ENCODE measurements around the gene FBXO15.

Gene FBXO15

DNA sequence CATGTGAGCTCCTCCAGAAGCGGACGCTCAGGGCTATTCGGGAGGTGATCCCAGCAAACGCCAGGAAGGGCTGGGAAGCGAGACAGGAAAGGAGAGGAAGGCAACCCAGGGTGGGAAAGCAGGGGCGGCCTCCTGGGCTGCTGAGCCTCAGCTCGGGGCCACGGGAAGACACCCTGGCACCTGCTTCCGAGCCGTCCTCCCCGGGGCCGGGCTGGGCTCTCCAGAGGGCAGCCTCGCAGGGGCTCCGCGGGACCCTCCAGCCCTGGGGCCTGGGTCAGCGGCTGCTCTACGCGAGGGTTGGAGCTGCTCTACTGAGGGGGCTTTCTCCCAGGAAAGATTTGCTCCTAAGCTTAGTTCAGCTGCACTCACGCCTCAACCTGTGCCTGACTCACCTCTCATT lies 34.7 kb upstream of the FBXO15 start:
- H3K27me3 ChIP-seq (ENCODE audit: control insufficient read depth, insufficient read depth, low read length, poor library complexity, severe bottlenecking) = no peaks in the 10 kb centered on the region
- H3K27ac ChIP-seq (ENCODE audit: insufficient read depth, low read depth, low read length, poor library complexity, severe bottlenecking) = no peak overlapping the region
- 96 to 97% methylated on average over 19 of the region's 19 CpGs for WGBS, 2 experiments
- no peaks in the 10 kb centered on the region for H3K4me1 ChIP-seq (ENCODE audit: control insufficient read depth, insufficient read depth, low read length)
- no peak overlapping the region for H3K4me3 ChIP-seq (ENCODE audit: insufficient read depth, low read depth, low read length)
- H3K9me3 ChIP-seq (ENCODE audit: control insufficient read depth, low read length) = no peaks in the 10 kb centered on the region
- no peaks in the 10 kb centered on the region for H3K36me3 ChIP-seq (ENCODE audit: control insufficient read depth, insufficient read depth, low read length)

DNA sequence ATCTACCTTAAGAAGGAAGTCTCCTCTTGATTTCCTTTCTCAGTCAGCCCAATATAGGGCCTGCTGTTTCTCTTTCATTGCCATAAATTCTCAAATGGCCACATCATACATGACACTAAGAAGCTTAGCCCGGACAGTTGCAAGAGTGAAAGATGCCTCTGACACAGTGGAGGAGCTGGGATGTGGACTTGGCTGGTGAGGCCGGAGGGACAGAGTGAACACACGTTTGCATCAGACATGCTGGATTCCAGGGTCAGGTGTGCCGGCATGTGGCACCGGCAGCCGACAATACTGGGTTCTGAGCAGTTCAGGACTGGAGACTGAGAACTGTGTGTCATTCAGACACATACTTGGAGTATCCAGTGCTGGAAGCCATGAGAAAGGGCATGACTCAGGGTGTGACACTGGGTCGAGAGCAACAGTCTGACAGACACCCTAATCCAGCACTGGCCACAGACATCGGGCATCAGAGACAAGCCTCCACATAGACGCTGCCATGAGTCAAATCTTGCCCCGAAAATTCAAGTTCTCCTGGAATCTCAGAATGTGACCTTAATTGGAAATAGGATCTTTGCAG lies 32.1 kb upstream of the FBXO15 start:
- H3K36me3 ChIP-seq (ENCODE audit: control insufficient read depth, insufficient read depth, low read length) = no peaks in the 10 kb centered on the region
- 84% methylated on average over 10 of the region's 10 CpGs for WGBS, 2 experiments
- no peak overlapping the region for H3K4me3 ChIP-seq (ENCODE audit: insufficient read depth, low read depth, low read length)
- no peaks in the 10 kb centered on the region for H3K4me1 ChIP-seq (ENCODE audit: control insufficient read depth, insufficient read depth, low read length)
- H3K9me3 ChIP-seq (ENCODE audit: control insufficient read depth, low read length) = no peaks in the 10 kb centered on the region
- no peak overlapping the region for H3K27ac ChIP-seq (ENCODE audit: insufficient read depth, low read depth, low read length, poor library complexity, severe bottlenecking)
- H3K27me3 ChIP-seq (ENCODE audit: control insufficient read depth, insufficient read depth, low read length, poor library complexity, severe bottlenecking) = no peaks in the 10 kb centered on the region

DNA sequence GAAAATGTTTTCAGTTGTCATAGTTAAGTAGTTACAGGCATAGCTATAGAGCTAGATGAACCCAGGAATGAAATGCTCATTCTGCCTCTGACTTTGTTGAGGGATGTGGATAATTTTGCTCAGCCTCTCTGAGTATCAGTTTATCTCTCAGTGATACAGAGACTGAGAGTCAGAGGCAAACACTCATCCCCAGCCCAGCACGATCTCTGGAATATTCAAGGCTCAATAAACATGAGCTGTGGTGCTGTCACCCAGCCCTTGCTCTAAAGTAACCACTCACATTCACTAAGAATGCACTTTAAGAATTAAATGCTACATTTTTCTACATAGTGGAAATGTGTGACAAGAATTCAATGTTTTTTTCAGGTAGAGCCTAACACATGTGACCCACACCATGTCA lies 31.2 kb upstream of the FBXO15 start:
- no peaks in the 10 kb centered on the region for H3K36me3 ChIP-seq (ENCODE audit: control insufficient read depth, insufficient read depth, low read length)
- no peaks in the 10 kb centered on the region for H3K27me3 ChIP-seq (ENCODE audit: control insufficient read depth, insufficient read depth, low read length, poor library complexity, severe bottlenecking)
- H3K27ac ChIP-seq (ENCODE audit: insufficient read depth, low read depth, low read length, poor library complexity, severe bottlenecking) = no peak overlapping the region
- 90 to 94% methylated on average over 1 of the region's 1 CpG for WGBS, 2 experiments
- H3K4me3 ChIP-seq (ENCODE audit: insufficient read depth, low read depth, low read length) = no peak overlapping the region
- H3K9me3 ChIP-seq (ENCODE audit: control insufficient read depth, low read length) = no peaks in the 10 kb centered on the region
- H3K4me1 ChIP-seq (ENCODE audit: control insufficient read depth, insufficient read depth, low read length) = no peaks in the 10 kb centered on the region

DNA sequence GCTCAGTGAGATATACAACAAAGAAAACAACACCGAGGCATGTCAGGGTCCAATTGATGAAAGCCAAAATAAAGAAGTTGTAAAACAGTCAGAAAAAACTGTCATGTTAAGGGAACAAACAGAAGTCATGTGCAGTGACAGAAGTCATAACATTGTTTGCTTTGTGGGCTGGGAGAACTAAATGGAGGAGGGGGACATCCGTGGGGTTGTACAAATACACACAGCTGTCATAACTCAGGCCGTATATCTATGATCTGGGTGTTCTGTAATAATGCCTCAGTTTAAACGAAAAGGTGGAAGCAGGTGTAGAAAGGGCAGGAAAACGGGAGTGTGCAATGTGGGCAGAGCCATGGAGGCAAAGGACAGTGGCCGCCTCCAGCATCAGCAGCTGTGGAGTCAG lies 28.0 kb upstream of the FBXO15 start:
- Histone ChIP-seq H3K4me1 (ENCODE audit: control insufficient read depth, insufficient read depth, low read length) (no peaks in the 10 kb centered on the region), H3K27me3 (ENCODE audit: control insufficient read depth, insufficient read depth, low read length, poor library complexity, severe bottlenecking) (no peaks in the 10 kb centered on the region), H3K9me3 (ENCODE audit: control insufficient read depth, low read length) (no peaks in the 10 kb centered on the region), H3K36me3 (ENCODE audit: control insufficient read depth, insufficient read depth, low read length) (no peaks in the 10 kb centered on the region), H3K4me3 (ENCODE audit: insufficient read depth, low read depth, low read length) (no peak overlapping the region), H3K27ac (ENCODE audit: insufficient read depth, low read depth, low read length, poor library complexity, severe bottlenecking) (no peak overlapping the region)
- WGBS, 2 experiments = 94 to 98% methylated on average over 6 of the region's 6 CpGs

DNA sequence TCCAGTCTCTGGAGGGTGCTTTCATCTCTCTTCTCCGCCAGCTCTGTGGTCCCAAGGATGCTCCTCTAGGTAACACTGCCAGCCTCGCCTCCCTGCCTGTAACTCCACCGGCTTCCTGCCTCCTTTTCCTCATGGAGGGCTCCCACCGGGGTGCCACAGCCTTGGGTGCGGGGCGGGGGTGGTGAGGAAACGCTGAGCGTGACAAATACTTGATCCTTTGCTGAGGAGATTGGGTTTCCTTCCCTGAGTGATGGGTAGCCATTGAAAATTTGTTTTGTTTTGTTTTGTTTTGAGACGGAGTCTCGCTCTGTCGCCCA lies 25.8 kb upstream of the FBXO15 start:
- Histone ChIP-seq H3K27me3 (ENCODE audit: control insufficient read depth, insufficient read depth, low read length, poor library complexity, severe bottlenecking) (no peaks in the 10 kb centered on the region), H3K4me1 (ENCODE audit: control insufficient read depth, insufficient read depth, low read length) (no peaks in the 10 kb centered on the region), H3K36me3 (ENCODE audit: control insufficient read depth, insufficient read depth, low read length) (no peaks in the 10 kb centered on the region), H3K9me3 (ENCODE audit: control insufficient read depth, low read length) (no peaks in the 10 kb centered on the region), H3K27ac (ENCODE audit: insufficient read depth, low read depth, low read length, poor library complexity, severe bottlenecking) (no peak overlapping the region), H3K4me3 (ENCODE audit: insufficient read depth, low read depth, low read length) (no peak overlapping the region)
- 96% methylated on average over 9 to 11 of the region's 11 CpGs for WGBS, 2 experiments

DNA sequence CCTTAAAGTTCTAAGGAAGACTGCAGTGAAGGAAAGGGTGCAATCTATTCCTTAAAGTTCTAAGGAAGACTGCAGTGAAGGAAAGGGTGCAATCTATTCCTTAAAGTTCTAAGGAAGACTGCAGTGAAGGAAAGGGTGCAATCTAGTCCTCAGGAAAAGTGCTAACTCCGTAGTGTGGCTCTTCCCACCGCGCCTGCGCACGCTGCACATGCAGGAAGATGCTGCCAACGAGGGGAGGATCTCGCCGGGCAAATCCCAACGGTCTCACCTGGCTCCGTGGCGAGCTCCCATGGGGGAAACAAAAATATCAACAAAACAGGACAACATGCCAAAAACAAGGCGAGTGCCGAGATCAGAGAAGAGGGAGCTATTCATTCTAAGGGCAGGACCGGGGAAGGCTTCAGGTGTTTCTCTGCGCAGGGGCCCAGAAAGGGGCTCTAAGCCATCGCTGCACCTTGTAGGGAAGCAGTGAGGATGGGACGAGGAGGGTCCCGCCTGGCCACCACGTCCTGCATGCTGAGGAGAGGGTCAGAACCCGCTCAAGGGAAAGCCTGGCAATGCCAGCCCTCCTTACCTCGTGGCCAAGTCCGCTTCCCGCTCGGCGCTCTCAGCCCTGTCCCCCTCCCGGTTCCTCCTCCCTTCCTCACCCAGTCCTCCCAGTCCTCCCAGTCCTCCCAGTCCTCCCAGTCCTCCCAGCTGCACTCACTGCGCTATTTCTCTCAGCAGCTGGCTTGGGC lies 25.2 kb upstream of the FBXO15 start:
- H3K9me3 ChIP-seq (ENCODE audit: control insufficient read depth, low read length) = no peaks in the 10 kb centered on the region
- H3K4me3 ChIP-seq (ENCODE audit: insufficient read depth, low read depth, low read length) = no peak overlapping the region
- no peak overlapping the region for H3K27ac ChIP-seq (ENCODE audit: insufficient read depth, low read depth, low read length, poor library complexity, severe bottlenecking)
- no peaks in the 10 kb centered on the region for H3K36me3 ChIP-seq (ENCODE audit: control insufficient read depth, insufficient read depth, low read length)
- H3K4me1 ChIP-seq (ENCODE audit: control insufficient read depth, insufficient read depth, low read length) = no peaks in the 10 kb centered on the region
- H3K27me3 ChIP-seq (ENCODE audit: control insufficient read depth, insufficient read depth, low read length, poor library complexity, severe bottlenecking) = no peaks in the 10 kb centered on the region
- WGBS, 2 experiments = 93 to 94% methylated on average over 27 of the region's 27 CpGs

DNA sequence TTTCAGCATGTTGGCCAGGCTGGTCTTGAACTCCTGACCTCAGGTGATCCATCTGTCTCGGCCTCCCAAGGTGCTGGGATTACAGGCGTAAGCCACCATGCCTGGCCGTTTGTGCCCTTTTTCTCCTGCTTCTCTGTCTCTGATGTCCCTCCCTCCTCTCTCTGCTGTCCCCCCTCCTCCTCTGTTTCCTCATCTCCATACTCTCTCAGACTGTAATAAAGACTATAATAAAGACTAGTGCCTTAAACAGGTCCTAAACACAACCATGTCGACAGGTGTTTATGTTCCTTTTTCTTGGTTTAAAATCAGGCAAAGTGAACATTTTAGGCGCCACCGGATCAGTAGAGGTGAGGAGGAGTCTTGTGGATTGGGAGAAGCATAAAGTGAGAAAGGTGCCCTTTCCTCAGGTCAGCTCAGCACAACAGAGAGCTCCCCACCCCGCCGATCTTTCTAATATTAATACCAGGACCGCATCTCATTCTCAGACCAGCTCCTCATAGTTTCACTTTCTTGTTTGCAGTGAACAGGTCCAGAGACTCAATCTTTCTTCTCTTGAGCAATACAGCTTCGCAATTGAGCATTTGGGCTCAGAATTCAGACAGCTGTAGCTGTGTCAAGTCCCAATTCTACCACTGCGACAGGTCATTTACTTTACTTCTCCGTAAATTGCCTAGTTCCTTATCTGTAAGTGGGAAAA lies 24.4 kb upstream of the FBXO15 start:
- Histone ChIP-seq H3K27ac (ENCODE audit: insufficient read depth, low read depth, low read length, poor library complexity, severe bottlenecking) (no peak overlapping the region), H3K27me3 (ENCODE audit: control insufficient read depth, insufficient read depth, low read length, poor library complexity, severe bottlenecking) (no peaks in the 10 kb centered on the region), H3K4me3 (ENCODE audit: insufficient read depth, low read depth, low read length) (no peak overlapping the region), H3K36me3 (ENCODE audit: control insufficient read depth, insufficient read depth, low read length) (no peaks in the 10 kb centered on the region), H3K4me1 (ENCODE audit: control insufficient read depth, insufficient read depth, low read length) (no peaks in the 10 kb centered on the region), H3K9me3 (ENCODE audit: control insufficient read depth, low read length) (no peaks in the 10 kb centered on the region)
- WGBS, 2 experiments = 93 to 95% methylated on average over 11 to 12 of the region's 12 CpGs

DNA sequence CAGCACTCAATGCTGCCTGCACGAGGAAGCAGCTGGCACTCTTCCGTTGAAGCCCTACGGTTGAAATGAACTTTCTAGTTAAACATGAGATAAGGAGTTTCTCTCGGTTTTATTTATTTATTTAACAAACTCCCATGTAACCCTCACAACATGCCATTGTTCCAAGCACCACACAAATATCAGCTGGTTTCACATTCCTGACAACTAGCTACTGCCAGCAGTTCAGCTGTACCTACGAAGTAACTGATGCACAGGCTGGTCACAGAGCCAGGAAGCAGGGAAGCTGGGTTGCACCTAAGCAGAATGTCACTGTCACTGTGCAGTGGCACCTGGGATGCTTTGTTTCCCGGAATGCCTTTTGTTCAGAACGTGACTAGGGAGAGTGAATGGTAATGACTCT lies 18.8 kb upstream of the FBXO15 start:
- H3K36me3 ChIP-seq (ENCODE audit: control insufficient read depth, insufficient read depth, low read length) = no peaks in the 10 kb centered on the region
- 89% methylated on average over 7 of the region's 7 CpGs for WGBS, 2 experiments
- H3K4me1 ChIP-seq (ENCODE audit: control insufficient read depth, insufficient read depth, low read length) = no peaks in the 10 kb centered on the region
- no peak overlapping the region for H3K27ac ChIP-seq (ENCODE audit: insufficient read depth, low read depth, low read length, poor library complexity, severe bottlenecking)
- no peaks in the 10 kb centered on the region for H3K27me3 ChIP-seq (ENCODE audit: control insufficient read depth, insufficient read depth, low read length, poor library complexity, severe bottlenecking)
- no peaks in the 10 kb centered on the region for H3K9me3 ChIP-seq (ENCODE audit: control insufficient read depth, low read length)
- H3K4me3 ChIP-seq (ENCODE audit: insufficient read depth, low read depth, low read length) = no peak overlapping the region

DNA sequence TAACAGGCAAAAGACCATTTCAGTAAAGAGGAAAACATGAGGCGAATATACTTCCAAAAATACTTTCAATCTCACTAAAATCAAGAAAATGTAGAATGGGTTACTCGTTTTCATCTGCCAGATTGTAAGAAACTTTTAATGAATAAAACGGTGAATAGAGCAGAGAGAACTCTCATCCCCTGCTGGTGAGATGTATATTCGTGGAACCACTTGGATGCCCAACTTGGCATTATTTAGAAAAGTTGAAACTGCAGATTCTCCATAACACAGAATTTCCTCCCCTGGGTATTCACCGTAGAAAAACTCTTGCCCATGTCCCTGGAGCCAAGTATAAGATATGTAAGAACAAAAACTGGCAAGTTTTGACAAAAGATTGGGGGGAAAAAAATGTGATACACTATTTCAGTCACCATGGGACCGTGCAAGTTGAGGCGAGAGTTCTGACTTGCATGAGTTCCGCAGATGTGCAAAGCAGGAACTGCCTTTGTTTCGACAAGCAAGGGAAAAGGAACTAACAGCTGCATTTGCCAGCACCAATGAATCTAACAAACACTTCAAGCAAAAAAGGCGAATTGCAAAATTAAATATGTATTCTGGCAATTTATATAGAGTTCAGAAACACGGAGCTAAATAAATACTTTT lies 15.5 kb upstream of the FBXO15 start:
- WGBS, 2 experiments = 90% methylated on average over 10 to 11 of the region's 11 CpGs
- H3K4me3 ChIP-seq (ENCODE audit: insufficient read depth, low read depth, low read length) = no peak overlapping the region
- no peak overlapping the region for H3K27ac ChIP-seq (ENCODE audit: insufficient read depth, low read depth, low read length, poor library complexity, severe bottlenecking)
- H3K27me3 ChIP-seq (ENCODE audit: control insufficient read depth, insufficient read depth, low read length, poor library complexity, severe bottlenecking) = no peaks in the 10 kb centered on the region
- no peaks in the 10 kb centered on the region for H3K4me1 ChIP-seq (ENCODE audit: control insufficient read depth, insufficient read depth, low read length)
- no peaks in the 10 kb centered on the region for H3K9me3 ChIP-seq (ENCODE audit: control insufficient read depth, low read length)
- peaks cover 3% of the 10 kb centered on the region for H3K36me3 ChIP-seq (ENCODE audit: control insufficient read depth, insufficient read depth, low read length)

DNA sequence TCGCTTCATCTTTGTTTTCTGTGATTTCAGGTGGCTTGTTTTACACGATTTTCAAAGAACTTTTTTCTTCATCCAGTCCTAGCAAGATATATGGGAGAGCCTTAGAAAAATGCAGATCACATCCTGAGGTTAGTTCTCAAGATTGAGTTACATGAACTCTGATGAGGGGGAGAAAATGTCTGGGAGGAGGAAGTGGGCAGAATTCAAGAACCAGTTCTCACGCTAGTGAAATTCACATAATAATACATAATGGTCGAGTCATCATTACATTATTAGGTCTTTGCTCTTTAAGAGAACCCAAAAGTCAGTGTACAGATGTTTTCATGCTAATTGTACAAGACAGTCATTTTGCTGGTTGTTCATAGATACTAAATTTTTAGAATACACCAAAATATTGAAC lies 7.6 kb upstream of the FBXO15 start:
- peaks cover 21% of the 10 kb centered on the region for H3K36me3 ChIP-seq (ENCODE audit: control insufficient read depth, insufficient read depth, low read length)
- no peak overlapping the region for H3K27ac ChIP-seq (ENCODE audit: insufficient read depth, low read depth, low read length, poor library complexity, severe bottlenecking)
- WGBS, 2 experiments = 92 to 100% methylated on average over 2 to 4 of the region's 4 CpGs
- no peaks in the 10 kb centered on the region for H3K4me1 ChIP-seq (ENCODE audit: control insufficient read depth, insufficient read depth, low read length)
- H3K9me3 ChIP-seq (ENCODE audit: control insufficient read depth, low read length) = no peaks in the 10 kb centered on the region
- no peak overlapping the region for H3K4me3 ChIP-seq (ENCODE audit: insufficient read depth, low read depth, low read length)
- H3K27me3 ChIP-seq (ENCODE audit: control insufficient read depth, insufficient read depth, low read length, poor library complexity, severe bottlenecking) = no peaks in the 10 kb centered on the region

All from ectodermal cell (in vitro differentiated cells).